ENCODE results near the gene TNRC18. TPM values are rescaled to one million over a fixed set of nuclear protein-coding genes. Genes with fewer than 3 reads are reported as not detected.

The TNRC18 gene
- total and polyA plus RNA-seq, 2 donors (not counting 3 experiments of a cell fraction or from before 2014, with no cell fraction given) = 14.8 to 64.6 TPM

DNA sequence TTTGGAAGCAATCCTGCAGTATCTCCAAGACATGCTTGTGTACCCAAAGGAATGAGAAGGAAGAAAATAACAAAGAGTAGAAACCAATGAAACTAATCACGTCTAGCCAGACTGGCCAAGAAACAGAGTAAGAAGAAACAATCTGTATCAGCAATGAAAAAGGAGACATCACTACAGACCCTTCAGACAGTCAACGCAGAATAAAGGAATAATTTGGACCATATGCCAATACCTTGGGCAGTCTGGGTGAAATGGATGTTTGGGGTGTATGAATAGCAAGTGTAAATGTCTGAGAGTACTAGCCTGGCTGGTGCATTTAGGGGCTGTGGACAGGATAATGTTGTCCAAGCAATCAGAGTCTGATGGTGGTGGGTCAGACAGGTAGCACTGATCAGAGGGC is 79.8 kb downstream of the TNRC18 start:
- no TSS peak for BruUV-seq (replicated peaks)
- DNase-seq (ENCODE audit: low read depth, low spot score) (no peak), FAIRE-seq (no peak)
- H4K20me1 ChIP-seq (replicated peaks; ENCODE audit: control insufficient read depth, extremely low read depth, insufficient read depth, low read length) = no peaks in the 10 kb centered on the region
- no peaks in the 10 kb centered on the region for H3K27me3 ChIP-seq (ENCODE audit: control insufficient read depth in 2 of 2, insufficient read depth in 2 of 2, low read length in 2 of 2)
- dilution Hi-C loops (cut with MboI; ENCODE audit: extremely low pct_ligation_motif_present, low sequenced_read_pairs) (no loop called here), intact Hi-C loops (cut with micrococcal nuclease) (no loop called here)
- POLR2A ChIA-PET = no interaction called here
- TF ChIP-seq FOS (IDR thresholded peaks at IDR 0.05; ENCODE audit: borderline replicate concordance, insufficient read depth, low read length) (no peak), EZH2 (IDR thresholded peaks at IDR 0.05; ENCODE audit: borderline replicate concordance, low read depth, low read length, severe bottlenecking) (no peak), POLR2AphosphoS5 (IDR thresholded peaks at IDR 0.05; ENCODE audit: insufficient read depth, low read depth, low read length) (no peak), JUN (IDR thresholded peaks at IDR 0.05; ENCODE audit: borderline replicate concordance, insufficient read depth, insufficient read length, low read depth) (no peak), GATA2 (IDR thresholded peaks at IDR 0.05; ENCODE audit: insufficient read depth, insufficient read length, low read depth, low read length) (no peak), CTCF (IDR thresholded peaks at IDR 0.05; ENCODE audit: extremely low read depth in 1 of 2, insufficient read depth in 1 of 2, low read depth in 1 of 2, low read length in 2 of 2) (no peak), MYC (IDR thresholded peaks at IDR 0.05; ENCODE audit: low read depth, low read length) (no peak), POLR2A (IDR thresholded peaks at IDR 0.05; ENCODE audit: low read depth, low read length) (no peak)
- TF ChIP-seq, protein P1, sequence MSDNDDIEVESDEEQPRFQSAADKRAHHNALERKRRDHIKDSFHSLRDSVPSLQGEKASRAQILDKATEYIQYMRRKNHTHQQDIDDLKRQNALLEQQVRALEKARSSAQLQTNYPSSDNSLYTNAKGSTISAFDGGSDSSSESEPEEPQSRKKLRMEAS (IDR thresholded peaks at IDR 0.05; ENCODE audit: insufficient read depth, insufficient read length) = no peak
- H3K9me3 ChIP-seq (replicated peaks; ENCODE audit: control insufficient read depth, insufficient read depth, low read length) = no peaks in the 10 kb centered on the region
- no peak overlapping the region for H3K9ac ChIP-seq (replicated peaks; ENCODE audit: extremely low read depth, insufficient read depth, low read length)
- H3K4me2 ChIP-seq (ENCODE audit: insufficient read depth, low read length) = no peak overlapping the region
- no peak overlapping the region for H3K4me3 ChIP-seq (replicated peaks in 1 of 3; ENCODE audit: insufficient read depth in 1 of 3, low read depth in 1 of 3, low read length in 3 of 3)
- CTCF ChIA-PET = no interaction called here
- H3K4me1 ChIP-seq (ENCODE audit: control insufficient read depth, extremely low read depth, insufficient read depth, low read length) = no peaks in the 10 kb centered on the region
- no peak overlapping the region for H3K27ac ChIP-seq (ENCODE audit: insufficient read depth, low read depth, low read length)
- H3K9me1 ChIP-seq (replicated peaks; ENCODE audit: control insufficient read depth, extremely low read depth, insufficient read depth, low read length) = no peaks in the 10 kb centered on the region
- H2AFZ ChIP-seq (ENCODE audit: low read depth, low read length) = no peak overlapping the region
- peaks cover 4 to 34% of the 10 kb centered on the region in 2 experiments for H3K36me3 ChIP-seq (ENCODE audit: control insufficient read depth in 2 of 2, extremely low read depth in 1 of 2, insufficient read depth in 2 of 2, low read length in 2 of 2)
- no peaks in the 10 kb centered on the region for H3K79me2 ChIP-seq (ENCODE audit: control insufficient read depth, insufficient read depth, low read length)
